HG03521 (cell line): ENCODE results near the gene KCNIP3.
"Not testable (repeated sequence)": the region's sequence is repeated elsewhere in the genome, so short reads cannot be mapped to it uniquely, and the experiment has no call there.

Experiments used
- ATAC-seq: cut with Tn5 transposase; IDR thresholded peaks from one replicate; pipeline ENCODE4 v1.9.1; 2021; ENCODE audit warnings: mild to moderate bottlenecking, moderate library complexity; ENCODE audit not compliant: unreplicated experiment

Gene KCNIP3

GRCh38 chr2:95402370-95403203, 105.4 kb downstream of the KCNIP3 start, which contains the start of gene FAHD2A:
Gene FAHD2A, plus strand, starts transcription at chr2:95402708. Its CDS starts 2,851 bp downstream, at chr2:95405559.
- ATAC-seq = peak; percentile 97

- peak; percentile 20 for ATAC-seq
Observed at GRCh38 chr2:95403204-95403721, 106.1 kb downstream of the KCNIP3 start.

- not testable (repeated sequence) for ATAC-seq
Observed at GRCh38 chr2:95403824-95404223, 106.7 kb downstream of the KCNIP3 start.

- not testable (repeated sequence) for ATAC-seq
Observed at GRCh38 chr2:95404676-95405075, 107.5 kb downstream of the KCNIP3 start.

GRCh38 chr2:95411239-95411638, 114.1 kb downstream of the KCNIP3 start:
- ATAC-seq = not testable (repeated sequence)

- peak; percentile 74 for ATAC-seq
Observed at GRCh38 chr2:95414015-95414594, 117.0 kb downstream of the KCNIP3 start.

- not testable (repeated sequence) for ATAC-seq
Observed at GRCh38 chr2:95415138-95415537, 118.0 kb downstream of the KCNIP3 start.

- ATAC-seq = not testable (repeated sequence)
Observed at GRCh38 chr2:95415561-95415960, 118.4 kb downstream of the KCNIP3 start.

- not testable (repeated sequence) for ATAC-seq
Observed at GRCh38 chr2:95427196-95427867, 130.2 kb downstream of the KCNIP3 start.

- ATAC-seq = not testable (repeated sequence)
Observed at GRCh38 chr2:95429748-95430467, 132.8 kb downstream of the KCNIP3 start.

GRCh38 chr2:95433373-95433772, 136.2 kb downstream of the KCNIP3 start:
- not testable (repeated sequence) for ATAC-seq

- ATAC-seq = not testable (repeated sequence)
Observed at GRCh38 chr2:95433973-95434372, 136.8 kb downstream of the KCNIP3 start.

- not testable (repeated sequence) for ATAC-seq
Observed at GRCh38 chr2:95434507-95435076, 137.4 kb downstream of the KCNIP3 start.

- ATAC-seq = not testable (repeated sequence)
Observed at GRCh38 chr2:95435162-95435871, 138.2 kb downstream of the KCNIP3 start.
